Upper lobe of left lung (tissue), 6 donors: Measurements from ENCODE around the gene LRP1B. TPM values are rescaled to one million over a fixed set of nuclear protein-coding genes. Genes with fewer than 3 reads are reported as not detected.

Experiments
- ATAC-seq, 2 donors: fragments of 200-7000 bp; cut with Tn5 transposase; one replicate each; pipeline ENCODE4 v1.9.1; 2022; ENCODE audit warnings: mild to moderate bottlenecking in 2 of 2, moderate library complexity in 2 of 2; ENCODE audit not compliant: low FRiP score in 2 of 2
- DNase-seq, 2 donors: peaks; one replicate each; pipeline ENCODE4 v3.0.0-alpha.2; 2019 to 2020
- H3K27ac ChIP-seq, 4 donors: fragments of 200-600 bp; sonication (generic); one replicate each; pipeline ENCODE4 v1.5.1; 2016 to 2019
- H3K27me3 ChIP-seq, 4 donors: fragments of 200-600 bp; sonication (generic); one replicate each; pipeline ENCODE4 v1.5.1; 2017 to 2019
- H3K36me3 ChIP-seq, 4 donors: fragments of 200-600 bp; sonication (generic); one replicate each; pipeline ENCODE4 v1.5.1; 2016 to 2019
- H3K4me1 ChIP-seq, 4 donors: fragments of 200-600 bp; sonication (generic); one replicate each; pipeline ENCODE4 v1.5.1; 2018 to 2019
- H3K4me3 ChIP-seq, 4 donors: fragments of 200-600 bp; sonication (generic); one replicate each; pipeline ENCODE4 v1.5.1; 2017 to 2019; ENCODE audit warnings: mild to moderate bottlenecking in 2 of 4, moderate library complexity in 1 of 4
- H3K9me3 ChIP-seq, 4 donors: fragments of 200-600 bp; sonication (generic); one replicate each; pipeline ENCODE4 v1.5.1; 2018 to 2019
- CTCF ChIP-seq, 6 experiments: fragments of 450-650 bp in 4 of 6; fragments of 200-600 bp in 2 of 6; sonication (generic) in 2 of 6; IDR thresholded peaks; one replicate each; pipeline ENCODE4 v1.5.1; 2016 to 2019; ENCODE audit warnings: antibody characterized with exemption in 6 of 6
- EP300 ChIP-seq, 4 donors: sonication (generic); formaldehyde crosslinking; IDR thresholded peaks; one replicate each; pipeline ENCODE4 v1.5.1; 2017; ENCODE audit warnings: antibody characterized with exemption in 4 of 4, control low read depth in 2 of 4
- POLR2A ChIP-seq, 4 donors: fragments of 450-650 bp; IDR thresholded peaks; one replicate each; pipeline ENCODE4 v1.5.1; 2016 to 2017; ENCODE audit warnings: antibody characterized with exemption in 4 of 4, mild to moderate bottlenecking in 2 of 4
- POLR2AphosphoS5 ChIP-seq, 2 donors: sonication (generic); formaldehyde crosslinking; IDR thresholded peaks; one replicate each; pipeline ENCODE4 v1.5.1; 2017; ENCODE audit warnings: antibody characterized with exemption in 2 of 2
- WGBS, 2 donors: methylation state at CpG; one replicate each; pipeline ENCODE4 v1.1.5; 2017 to 2018; 5-methylcytosine and 5-hydroxymethylcytosine counted together
- total RNA-seq, 6 donors: library from RNA; depleted of rRNA in 4 of 6; stranded (reverse); fragments of >200 nt in 4 of 6; gene quantifications; one replicate each; pipeline versions ENCODE4 v1.1.0 to v1.2.1, GENCODE V29; 2016 to 2021
- donor health status: DM: no; HTN: no; CAD: no; lungs with moderate emphysema.
- donor health status: DM: no; HTN: yes; CAD: no; lungs with severe emphysema.

The LRP1B gene
- total RNA-seq, 6 donors from 2014 or later, result under 0.01 to 0.46 (median 0.11) TPM

GRCh38 chr2:142174176-142174575 lies 43.4 kb upstream of the LRP1B start:
- no peak overlapping the region for H3K4me3 ChIP-seq
- no peak overlapping the region for H3K27ac ChIP-seq
- WGBS, 2 donors, result 40 to 60% methylated on average over 1 of the region's 1 CpG
- no peaks in the 10 kb centered on the region for H3K9me3 ChIP-seq
- H3K4me1 ChIP-seq, result no peaks in the 10 kb centered on the region
- ATAC-seq (no peak), DNase-seq (no peak)
- TF ChIP-seq POLR2AphosphoS5 (IDR thresholded peaks at IDR 0.05), result no peak
- no peaks in the 10 kb centered on the region for H3K36me3 ChIP-seq
- no peaks in the 10 kb centered on the region for H3K27me3 ChIP-seq

GRCh38 chr2:142170847-142171246 lies 40.0 kb upstream of the LRP1B start:
- DNase-seq (no peak), ATAC-seq (no peak)
- no peaks in the 10 kb centered on the region for H3K9me3 ChIP-seq
- no peaks in the 10 kb centered on the region for H3K27me3 ChIP-seq
- H3K36me3 ChIP-seq, result no peaks in the 10 kb centered on the region
- TF ChIP-seq POLR2A (IDR thresholded peaks at IDR 0.05), result no peak
- no peak for TF ChIP-seq POLR2AphosphoS5 (IDR thresholded peaks at IDR 0.05)
- TF ChIP-seq EP300 (IDR thresholded peaks at IDR 0.05), result no peak
- no peak for TF ChIP-seq CTCF (IDR thresholded peaks at IDR 0.05)
- H3K27ac ChIP-seq, result no peak overlapping the region
- WGBS, 2 donors, result 70 to 75% methylated on average over 2 of the region's 2 CpGs
- H3K4me3 ChIP-seq, result no peak overlapping the region
- H3K4me1 ChIP-seq, result no peaks in the 10 kb centered on the region

GRCh38 chr2:142165790-142166189 lies 35.0 kb upstream of the LRP1B start:
- Histone ChIP-seq H3K9me3 (no peaks in the 10 kb centered on the region), H3K36me3 (no peaks in the 10 kb centered on the region), H3K27me3 (no peaks in the 10 kb centered on the region), H3K27ac (no peak overlapping the region), H3K4me3 (no peak overlapping the region), H3K4me1 (no peaks in the 10 kb centered on the region)
- no peak for DNase-seq
- WGBS, 2 donors, result 48 to 53% methylated on average over 3 of the region's 3 CpGs
- TF ChIP-seq CTCF (IDR thresholded peaks at IDR 0.05) (no peak), EP300 (IDR thresholded peaks at IDR 0.05) (no peak), POLR2AphosphoS5 (IDR thresholded peaks at IDR 0.05) (no peak), POLR2A (IDR thresholded peaks at IDR 0.05) (no peak)
- ATAC-seq, result no peak

GRCh38 chr2:142153601-142154000 lies 22.8 kb upstream of the LRP1B start:
- H3K9me3 ChIP-seq, result no peaks in the 10 kb centered on the region
- no peak overlapping the region for H3K4me3 ChIP-seq
- H3K36me3 ChIP-seq, result no peaks in the 10 kb centered on the region
- 73 to 82% methylated on average over 1 of the region's 1 CpG for WGBS, 2 donors
- ATAC-seq, result no peak
- H3K27me3 ChIP-seq, result no peaks in the 10 kb centered on the region
- TF ChIP-seq POLR2A (IDR thresholded peaks at IDR 0.05), result no peak
- TF ChIP-seq POLR2AphosphoS5 (IDR thresholded peaks at IDR 0.05), result no peak
- TF ChIP-seq EP300 (IDR thresholded peaks at IDR 0.05), result no peak
- no peak for TF ChIP-seq CTCF (IDR thresholded peaks at IDR 0.05)
- no peaks in the 10 kb centered on the region for H3K4me1 ChIP-seq
- DNase-seq, result no peak
- no peak overlapping the region for H3K27ac ChIP-seq

GRCh38 chr2:142150453-142150852 lies 19.6 kb upstream of the LRP1B start:
- Histone ChIP-seq H3K27me3 (no peaks in the 10 kb centered on the region), H3K4me3 (no peak overlapping the region), H3K36me3 (no peaks in the 10 kb centered on the region), H3K4me1 (peaks cover 0 to 6% (median 0%) of the 10 kb centered on the region in 4 donors), H3K9me3 (no peaks in the 10 kb centered on the region), H3K27ac (no peak overlapping the region)
- no peak for TF ChIP-seq CTCF (IDR thresholded peaks at IDR 0.05)
- TF ChIP-seq POLR2A (IDR thresholded peaks at IDR 0.05), result no peak
- no peak for ATAC-seq
- DNase-seq, result no peak
- WGBS, 2 donors, result 79 to 84% methylated on average over 1 of the region's 1 CpG
